PC-3 (cell line): ENCODE measurements around the gene CEP19. TPM values are rescaled to one million over a fixed set of nuclear protein-coding genes. Genes with fewer than 3 reads are reported as not detected.

Source experiments
- ATAC-seq: fragments of 200-7000 bp; cut with Tn5 transposase; 2 replicates; pipeline ENCODE4 v1.9.1; 2020; ENCODE audit warnings: mild to moderate bottlenecking, moderate library complexity
- BruUV-seq: library from RNA; stranded (reverse); fragments of 400-500 nt; replicated peaks from 2 replicates; lab custom pipeline; 2021; lab: Mats Ljungman, UMichigan
- CTCF ChIA-PET: fragments of 300-600 bp; sonication (Branson Sonifier 250); formaldehyde crosslinking; loops from one replicate; lab custom pipeline; 2022; ENCODE audit warnings: antibody characterized with exemption; lab: Charles Lee
- POLR2A ChIA-PET: fragments of 300-600 bp; sonication (Branson Sonifier 250); formaldehyde crosslinking; loops from one replicate; lab custom pipeline; 2022; ENCODE audit warnings: antibody characterized with exemption; ENCODE audit not compliant: unreplicated experiment; lab: Charles Lee
- DNase-seq: peaks from one replicate; pipeline ENCODE4 v3.0.0-alpha.2; 2015
- H2AFZ ChIP-seq: fragments of 300-600 bp; sonication (generic); 2 replicates; pipeline ENCODE4 v1.6.0; 2016; ENCODE audit warnings: antibody characterized with exemption, low read length
- H3F3A ChIP-seq: fragments of 300-600 bp; sonication (generic); one replicate; pipeline ENCODE4 v1.6.0; 2017; ENCODE audit warnings: antibody characterized with exemption, low read length, control low read depth, mild to moderate bottlenecking; ENCODE audit not compliant: unreplicated experiment
- H3K27ac ChIP-seq: fragments of 300-600 bp; sonication (generic); 2 replicates; pipeline ENCODE4 v1.5.1; 2016; ENCODE audit warnings: mild to moderate bottlenecking, low read length
- H3K27me3 ChIP-seq: fragments of 300-600 bp; sonication (generic); 2 replicates; pipeline ENCODE4 v1.6.1; 2016; ENCODE audit warnings: low read length, mixed read lengths
- H3K36me3 ChIP-seq: fragments of 300-600 bp; sonication (generic); 2 replicates; pipeline ENCODE4 v1.6.1; 2016; ENCODE audit warnings: low read depth, mixed run types, low read length, mixed read lengths
- H3K4me1 ChIP-seq: fragments of 300-600 bp; sonication (generic); 2 replicates; pipeline ENCODE4 v1.5.1; 2016; ENCODE audit warnings: low read length; ENCODE audit not compliant: insufficient read depth
- H3K4me2 ChIP-seq: fragments of 300-600 bp; sonication (generic); 2 replicates; pipeline ENCODE4 v1.6.0; 2016; ENCODE audit warnings: low read length
- H3K4me3 ChIP-seq: fragments of 300-600 bp; sonication (generic); 2 replicates; pipeline ENCODE4 v1.5.1; 2016; ENCODE audit warnings: mild to moderate bottlenecking, low read length, mixed read lengths
- H3K79me2 ChIP-seq: fragments of 300-600 bp; sonication (generic); 2 replicates; pipeline ENCODE4 v1.6.1; 2017; ENCODE audit warnings: low read length, mixed read lengths
- H3K9ac ChIP-seq: fragments of 300-600 bp; sonication (generic); 2 replicates; pipeline ENCODE4 v1.6.0; 2016; ENCODE audit warnings: mild to moderate bottlenecking, low read length
- H3K9me2 ChIP-seq: fragments of 300-600 bp; sonication (generic); replicated peaks from 2 replicates; pipeline ENCODE4 v1.6.1; 2016; ENCODE audit warnings: mixed run types, low read length, mixed read lengths
- H3K9me3 ChIP-seq: fragments of 300-600 bp; sonication (generic); 2 replicates; pipeline ENCODE4 v1.6.1; 2016; ENCODE audit warnings: low read length, mixed read lengths
- H4K20me1 ChIP-seq: fragments of 300-600 bp; sonication (generic); 2 replicates; pipeline ENCODE4 v1.6.1; 2016; ENCODE audit warnings: low read length, mixed read lengths
- CTCF ChIP-seq: fragments of 300-600 bp; sonication (generic); conservative IDR thresholded peaks from 2 replicates; pipeline ENCODE4 v1.5.1; 2017; ENCODE audit warnings: antibody characterized with exemption, low read depth, mild to moderate bottlenecking, low read length
- EZH2 ChIP-seq: fragments of 300-600 bp; sonication (generic); IDR thresholded peaks from one replicate; pipeline ENCODE4 v1.6.1; 2017; ENCODE audit warnings: antibody characterized with exemption, mild to moderate bottlenecking, low read length; ENCODE audit not compliant: unreplicated experiment
- EZH2phosphoT487 ChIP-seq: fragments of 300-600 bp; sonication (generic); IDR thresholded peaks from 2 replicates; pipeline ENCODE4 v1.6.1; 2018; ENCODE audit warnings: mild to moderate bottlenecking, antibody characterized with exemption, low read length, borderline replicate concordance
- intact Hi-C: fragments of 100-400 bp; cut with micrococcal nuclease; formaldehyde crosslinking; loops from 2 replicates; pipeline ENCODE4 v1.9.0; 2023
- total RNA-seq: library from RNA; depleted of rRNA; stranded (reverse); fragments of >200 nt; gene quantifications from 2 replicates; pipeline ENCODE4 v1.2.3, GENCODE V29; 2014

The CEP19 gene
- total RNA-seq, 1 experiment from 2014 or later = 2.6 TPM

GRCh38 chr3:196756732-196757131 is 44.7 kb upstream of the CEP19 start:
- H3K9me3 ChIP-seq = no peaks in the 10 kb centered on the region; the same call in 1 of the 2 replicates
- H3K4me1 ChIP-seq = no peaks in the 10 kb centered on the region; the same call in 1 of the 2 replicates
- 0 out of 2 replicates have a peak, but pooled peaks cover 4% of the 10 kb centered on the region for H4K20me1 ChIP-seq
- no peak for DNase-seq
- H3K9ac ChIP-seq = no peak overlapping the region
- ChIA-PET POLR2A (no interaction called here), CTCF (no interaction called here)
- H3K79me2 ChIP-seq = peaks cover 77% of the 10 kb centered on the region
- TF ChIP-seq EZH2 (no peak), CTCF (no peak)
- no peak overlapping the region for H3K27ac ChIP-seq
- peaks cover 32% of the 10 kb centered on the region for H3K36me3 ChIP-seq
- BruUV-seq = no TSS peak
- intact Hi-C loops = no loop called here
- H3K4me3 ChIP-seq = no peak overlapping the region
- H2AFZ ChIP-seq = no peak overlapping the region
- H3K4me2 ChIP-seq = no peak overlapping the region
- H3K9me2 ChIP-seq = no peaks in the 10 kb centered on the region
- H3K27me3 ChIP-seq = no peaks in the 10 kb centered on the region
- no peak for ATAC-seq
- H3F3A ChIP-seq = no peaks in the 10 kb centered on the region

- no peak overlapping the region for H2AFZ ChIP-seq
- BruUV-seq = no TSS peak
- H3K9me3 ChIP-seq = no peaks in the 10 kb centered on the region; the same call in 1 of the 2 replicates
- ATAC-seq (no peak), DNase-seq (no peak)
- intact Hi-C loops = no loop called here
- H4K20me1 ChIP-seq = peaks cover 8% of the 10 kb centered on the region; the same call in 1 of the 2 replicates
- H3K27ac ChIP-seq = no peak overlapping the region
- H3K27me3 ChIP-seq = no peaks in the 10 kb centered on the region
- H3K9me2 ChIP-seq = no peaks in the 10 kb centered on the region
- peaks cover 40% of the 10 kb centered on the region for H3K36me3 ChIP-seq
- H3K79me2 ChIP-seq = peaks cover 85% of the 10 kb centered on the region
- TF ChIP-seq CTCF (no peak), EZH2phosphoT487 (no peak), EZH2 (no peak)
- no peak overlapping the region for H3K9ac ChIP-seq
- H3K4me1 ChIP-seq = no peaks in the 10 kb centered on the region; the same call in 1 of the 2 replicates
- POLR2A ChIA-PET = no interaction called here
- no peak overlapping the region for H3K4me2 ChIP-seq
- CTCF ChIA-PET = no interaction called here
- H3K4me3 ChIP-seq = no peak overlapping the region
- no peaks in the 10 kb centered on the region for H3F3A ChIP-seq
Measured at GRCh38 chr3:196754091-196754981, 42.3 kb upstream of the CEP19 start.

GRCh38 chr3:196753201-196753600 is 41.2 kb upstream of the CEP19 start:
- H4K20me1 ChIP-seq = peaks cover 13% of the 10 kb centered on the region; the same call in 1 of the 2 replicates
- POLR2A ChIA-PET = no interaction called here

More at GRCh38 chr3:196753201-196753600, 41.2 kb upstream of the CEP19 start:
- Histone ChIP-seq H3K27me3 (no peaks in the 10 kb centered on the region), H3K4me2 (no peak overlapping the region), H3K4me3 (no peak overlapping the region), H3K36me3 (peaks cover 50% of the 10 kb centered on the region), H2AFZ (no peak overlapping the region), H3K9ac (no peak overlapping the region), H3K9me3 (no peaks in the 10 kb centered on the region; the same call in 1 of the 2 replicates), H3K27ac (no peak overlapping the region), H3K9me2 (no peaks in the 10 kb centered on the region), H3K79me2 (peaks cover 86% of the 10 kb centered on the region), H3F3A (no peaks in the 10 kb centered on the region), H3K4me1 (no peaks in the 10 kb centered on the region; the same call in 1 of the 2 replicates)
- DNase-seq = no peak
- ATAC-seq = no peak
- CTCF ChIA-PET = no interaction called here
- no TSS peak for BruUV-seq
- intact Hi-C loops = no loop called here
- no peak for TF ChIP-seq EZH2
- TF ChIP-seq CTCF = no peak
- no peak for TF ChIP-seq EZH2phosphoT487
